Upper lobe of left lung (tissue), 4 donors: ENCODE measurements around the gene HDHD2.

Source experiments
- CTCF ChIP-seq, 6 experiments: fragments of 450-650 bp in 4 of 6; fragments of 200-600 bp in 2 of 6; sonication (generic) in 2 of 6; IDR thresholded peaks; one replicate each; pipeline ENCODE4 v1.5.1; 2016 to 2019; ENCODE audit warnings: antibody characterized with exemption in 6 of 6
- EP300 ChIP-seq, 4 donors: sonication (generic); formaldehyde crosslinking; IDR thresholded peaks; one replicate each; pipeline ENCODE4 v1.5.1; 2017; ENCODE audit warnings: antibody characterized with exemption in 4 of 4, control low read depth in 2 of 4
- POLR2A ChIP-seq, 4 donors: fragments of 450-650 bp; IDR thresholded peaks; one replicate each; pipeline ENCODE4 v1.5.1; 2016 to 2017; ENCODE audit warnings: antibody characterized with exemption in 4 of 4, mild to moderate bottlenecking in 2 of 4
- POLR2AphosphoS5 ChIP-seq, 2 donors: sonication (generic); formaldehyde crosslinking; IDR thresholded peaks; one replicate each; pipeline ENCODE4 v1.5.1; 2017; ENCODE audit warnings: antibody characterized with exemption in 2 of 2

- TF ChIP-seq CTCF (IDR thresholded peaks at IDR 0.05) (no peak), POLR2A (IDR thresholded peaks at IDR 0.05) (no peak), EP300 (IDR thresholded peaks at IDR 0.05) (no peak), POLR2AphosphoS5 (IDR thresholded peaks at IDR 0.05) (no peak)
Measured at GRCh38 chr18:47168913-47169312, 18.6 kb upstream of the HDHD2 start.
